ENCODE results near the gene ALDH1B1.

ALDH1B1 gene

GRCh38 chr9:38442473-38443096, 50.1 kb downstream of the ALDH1B1 start:
- no peak for DNase-seq

- no peak for DNase-seq
These were observed 50.7 kb downstream of the ALDH1B1 start for GRCh38 chr9:38443181-38443580.

- no peak for DNase-seq
These were observed 51.1 kb downstream of the ALDH1B1 start for GRCh38 chr9:38443597-38443996.

GRCh38 chr9:38445154-38446043, 52.9 kb downstream of the ALDH1B1 start:
- no peak for DNase-seq

DNA sequence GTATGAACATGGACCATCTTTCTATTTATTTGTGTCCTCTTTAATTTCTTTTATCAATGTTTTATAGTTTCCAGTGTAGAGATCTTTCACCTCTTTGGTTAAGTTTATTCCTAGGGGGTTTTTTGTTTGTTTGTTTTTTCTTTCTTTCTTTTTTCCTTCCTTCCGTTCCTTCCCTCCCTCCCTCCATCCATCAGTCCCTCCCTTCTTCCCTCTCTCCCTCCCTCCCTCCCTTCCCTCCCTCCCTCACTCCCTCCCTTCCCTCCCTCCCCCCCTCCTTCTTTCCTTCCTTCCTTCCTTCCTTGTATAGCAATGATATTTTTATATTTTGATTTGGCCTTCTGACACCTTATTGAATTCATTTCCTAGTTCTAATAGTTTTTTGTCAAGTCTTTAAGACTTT, 55.2 kb downstream of the ALDH1B1 start:
- no peak for DNase-seq

Data from activated T-cell treated with anti-CD3 and anti-CD28 coated beads for 4 hours (primary cell).